Lower leg skin (tissue), 3 donors: Measurements from ENCODE around the gene KCNG2.

Experiments used
- POLR2A ChIP-seq, 2 donors: fragments of 450-650 bp; IDR thresholded peaks; one replicate each; pipeline ENCODE4 v1.6.1; 2016 to 2017; ENCODE audit warnings: antibody characterized with exemption in 2 of 2, mild to moderate bottlenecking in 1 of 2, moderate library complexity in 1 of 2
- TF ChIP-seq, protein P1 (sequence below), 3 donors: fragments of 450-650 bp; IDR thresholded peaks; one replicate each; pipeline ENCODE4 v1.5.1; 2016; ENCODE audit warnings: antibody characterized with exemption in 3 of 3, mild to moderate bottlenecking in 3 of 3, moderate library complexity in 2 of 3

DNA sequence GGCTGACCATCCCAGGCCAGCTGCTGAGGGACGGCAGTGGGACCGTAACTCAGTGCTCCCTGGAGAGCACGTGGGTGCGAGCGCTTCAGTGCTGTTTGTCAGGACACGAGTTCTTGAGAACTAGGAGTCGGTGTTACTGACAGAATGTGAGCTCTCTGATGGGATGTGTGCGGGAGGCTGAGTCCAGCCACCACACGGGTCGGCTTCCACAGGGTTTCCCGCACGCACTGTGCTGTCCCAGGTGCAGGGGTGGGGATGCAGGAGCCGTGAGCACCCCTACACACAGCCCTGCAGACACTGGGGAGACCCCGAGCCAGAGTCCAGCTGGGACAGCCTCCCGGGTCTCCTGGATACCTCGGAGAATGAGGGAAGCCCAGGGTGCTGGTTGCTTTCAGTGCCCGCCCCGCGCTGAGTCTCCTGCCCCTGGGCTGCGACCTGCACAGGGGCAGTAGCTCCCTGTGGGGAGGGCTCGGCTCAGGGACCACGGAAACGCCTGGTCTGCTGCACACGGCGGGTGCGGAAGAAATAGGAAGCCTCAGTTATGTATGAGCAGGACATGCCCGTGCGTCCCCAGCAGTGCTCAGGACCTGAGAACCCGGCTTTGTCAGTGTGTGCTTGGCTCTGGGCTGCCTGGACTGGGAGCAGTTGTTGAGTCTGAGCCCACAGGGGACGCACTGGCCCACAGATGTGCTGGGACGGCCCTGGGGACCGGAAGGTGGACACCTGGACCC is 71.2 kb downstream of the KCNG2 start:
- TF ChIP-seq, protein P1, sequence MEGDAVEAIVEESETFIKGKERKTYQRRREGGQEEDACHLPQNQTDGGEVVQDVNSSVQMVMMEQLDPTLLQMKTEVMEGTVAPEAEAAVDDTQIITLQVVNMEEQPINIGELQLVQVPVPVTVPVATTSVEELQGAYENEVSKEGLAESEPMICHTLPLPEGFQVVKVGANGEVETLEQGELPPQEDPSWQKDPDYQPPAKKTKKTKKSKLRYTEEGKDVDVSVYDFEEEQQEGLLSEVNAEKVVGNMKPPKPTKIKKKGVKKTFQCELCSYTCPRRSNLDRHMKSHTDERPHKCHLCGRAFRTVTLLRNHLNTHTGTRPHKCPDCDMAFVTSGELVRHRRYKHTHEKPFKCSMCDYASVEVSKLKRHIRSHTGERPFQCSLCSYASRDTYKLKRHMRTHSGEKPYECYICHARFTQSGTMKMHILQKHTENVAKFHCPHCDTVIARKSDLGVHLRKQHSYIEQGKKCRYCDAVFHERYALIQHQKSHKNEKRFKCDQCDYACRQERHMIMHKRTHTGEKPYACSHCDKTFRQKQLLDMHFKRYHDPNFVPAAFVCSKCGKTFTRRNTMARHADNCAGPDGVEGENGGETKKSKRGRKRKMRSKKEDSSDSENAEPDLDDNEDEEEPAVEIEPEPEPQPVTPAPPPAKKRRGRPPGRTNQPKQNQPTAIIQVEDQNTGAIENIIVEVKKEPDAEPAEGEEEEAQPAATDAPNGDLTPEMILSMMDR (IDR thresholded peaks at IDR 0.05): no peak
- TF ChIP-seq POLR2A (IDR thresholded peaks at IDR 0.05): no peak
